OCI-LY7 (cell line): ENCODE results near the gene ADAM12.

Experiments used
- EZH2phosphoT487 ChIP-seq: fragments of 200-600 bp; sonication (generic); IDR thresholded peaks from 2 replicates; pipeline ENCODE4 v1.6.1; 2018; ENCODE audit warnings: low read depth, borderline replicate concordance, mild to moderate bottlenecking, mixed run types, antibody characterized with exemption, low read length, moderate library complexity, mixed read lengths
- TF ChIP-seq, protein P1 (sequence below): fragments of 200-600 bp; sonication (generic); conservative IDR thresholded peaks from 2 replicates; pipeline ENCODE4 v1.5.1; 2014; ENCODE audit warnings: mild to moderate bottlenecking, antibody characterized with exemption, low read length, moderate library complexity, mixed read lengths

DNA sequence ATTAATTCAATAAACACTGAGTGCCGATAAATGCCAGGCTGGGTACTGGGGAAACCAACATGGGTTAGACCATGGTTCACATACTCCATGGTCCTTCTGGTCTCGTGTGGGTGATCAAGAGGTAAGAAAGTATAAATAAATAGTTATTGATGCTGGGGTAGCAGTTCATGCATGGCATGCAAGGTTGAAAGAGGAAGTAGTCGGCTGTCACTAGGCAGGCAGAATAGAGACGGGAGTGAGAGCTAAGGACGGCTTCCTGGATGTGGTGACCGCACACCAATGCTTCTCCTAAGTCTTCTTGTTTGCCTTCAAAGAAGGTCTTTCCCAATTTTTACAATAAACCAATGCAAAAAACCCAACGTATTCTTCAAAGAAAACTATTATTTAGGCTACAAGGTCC is 208.6 kb downstream of the ADAM12 start:
- TF ChIP-seq EZH2phosphoT487: no peak
- TF ChIP-seq, protein P1, sequence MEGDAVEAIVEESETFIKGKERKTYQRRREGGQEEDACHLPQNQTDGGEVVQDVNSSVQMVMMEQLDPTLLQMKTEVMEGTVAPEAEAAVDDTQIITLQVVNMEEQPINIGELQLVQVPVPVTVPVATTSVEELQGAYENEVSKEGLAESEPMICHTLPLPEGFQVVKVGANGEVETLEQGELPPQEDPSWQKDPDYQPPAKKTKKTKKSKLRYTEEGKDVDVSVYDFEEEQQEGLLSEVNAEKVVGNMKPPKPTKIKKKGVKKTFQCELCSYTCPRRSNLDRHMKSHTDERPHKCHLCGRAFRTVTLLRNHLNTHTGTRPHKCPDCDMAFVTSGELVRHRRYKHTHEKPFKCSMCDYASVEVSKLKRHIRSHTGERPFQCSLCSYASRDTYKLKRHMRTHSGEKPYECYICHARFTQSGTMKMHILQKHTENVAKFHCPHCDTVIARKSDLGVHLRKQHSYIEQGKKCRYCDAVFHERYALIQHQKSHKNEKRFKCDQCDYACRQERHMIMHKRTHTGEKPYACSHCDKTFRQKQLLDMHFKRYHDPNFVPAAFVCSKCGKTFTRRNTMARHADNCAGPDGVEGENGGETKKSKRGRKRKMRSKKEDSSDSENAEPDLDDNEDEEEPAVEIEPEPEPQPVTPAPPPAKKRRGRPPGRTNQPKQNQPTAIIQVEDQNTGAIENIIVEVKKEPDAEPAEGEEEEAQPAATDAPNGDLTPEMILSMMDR: no peak
